Occipital lobe (tissue), 2 donors: ENCODE measurements around the gene OMP. TPM values are rescaled to one million over a fixed set of nuclear protein-coding genes. Genes with fewer than 3 reads are reported as not detected.

Experiments used
- DNase-seq: peaks from one replicate; lab custom pipeline; 2025; lab: John Stamatoyannopoulos, UW
- total RNA-seq: library from RNA; depleted of rRNA; stranded (reverse); fragments of >200 nt; gene quantifications from one replicate; pipeline ENCODE4 v1.2.3, GENCODE V29; 2014

The OMP gene
- total RNA-seq, 1 donor from 2014 or later, result not detected

DNA sequence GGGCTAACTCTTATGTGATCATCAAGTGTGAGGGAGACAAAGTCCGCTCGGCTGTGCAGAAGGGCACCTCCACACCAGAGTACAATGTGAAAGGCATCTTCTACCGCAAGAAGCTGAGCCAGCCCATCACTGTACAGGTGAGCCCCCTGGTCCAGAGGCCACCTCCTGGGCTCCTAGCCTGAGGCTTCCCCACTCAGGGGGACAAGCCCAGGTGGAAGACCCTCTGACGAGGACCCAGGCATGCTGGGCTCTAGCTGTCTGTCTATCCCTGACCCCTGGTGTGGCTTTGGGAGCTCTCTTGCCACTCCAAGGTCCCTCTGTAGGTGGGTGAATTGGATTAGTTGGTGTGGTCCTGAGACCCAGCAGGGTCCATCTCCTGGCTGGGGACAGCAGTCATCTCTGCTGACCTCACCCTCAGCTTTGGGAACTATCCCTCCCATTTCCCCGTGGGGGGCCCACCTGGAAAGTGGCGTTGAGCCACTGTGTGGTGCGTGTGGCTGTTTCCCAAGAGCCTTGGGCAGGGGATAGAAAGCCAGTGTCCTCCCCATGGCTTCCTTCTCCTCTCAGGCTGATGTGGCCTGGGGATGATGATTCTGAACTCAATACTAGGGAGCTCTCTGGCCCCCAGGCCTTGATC is 20.1 kb downstream of the OMP start:
- no peak for DNase-seq

DNA sequence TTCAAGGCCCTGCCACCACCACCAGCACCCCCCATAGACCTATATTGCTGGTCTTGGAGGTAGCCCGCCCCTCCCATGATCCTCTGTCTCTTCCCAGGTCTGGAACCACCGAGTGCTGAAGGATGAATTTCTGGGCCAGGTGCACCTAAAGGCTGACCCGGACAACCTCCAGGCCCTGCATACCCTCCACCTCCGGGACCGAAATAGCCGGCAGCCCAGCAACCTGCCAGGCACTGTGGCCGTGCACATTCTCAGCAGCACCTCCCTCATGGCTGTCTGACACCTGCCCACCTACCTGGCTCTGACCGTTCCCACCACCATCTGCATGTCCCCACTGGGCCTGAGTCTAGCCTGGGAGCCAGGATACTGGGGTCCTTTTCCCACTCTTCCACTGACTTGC is 21.0 kb downstream of the OMP start:
- DNase-seq, result no peak

DNA sequence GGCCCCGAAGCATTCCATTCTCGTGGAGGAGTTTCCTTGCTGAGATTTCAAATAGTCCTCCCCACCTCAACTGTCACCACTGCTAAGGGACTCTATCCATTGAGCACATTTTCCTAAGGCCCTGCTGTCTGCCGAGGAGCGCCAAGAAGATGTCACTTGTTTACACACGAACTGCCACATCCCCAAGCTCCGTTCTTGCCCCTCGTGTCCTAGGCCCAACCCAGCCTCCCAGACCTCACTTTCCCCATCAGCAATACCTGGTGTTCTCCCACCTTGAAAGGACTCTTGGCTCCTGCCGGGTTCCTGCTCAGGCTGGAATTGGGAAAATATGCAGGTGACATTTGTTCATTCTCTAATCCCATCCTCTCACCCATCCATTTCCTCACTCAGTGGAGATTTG is 21.4 kb downstream of the OMP start:
- DNase-seq, result no peak

DNA sequence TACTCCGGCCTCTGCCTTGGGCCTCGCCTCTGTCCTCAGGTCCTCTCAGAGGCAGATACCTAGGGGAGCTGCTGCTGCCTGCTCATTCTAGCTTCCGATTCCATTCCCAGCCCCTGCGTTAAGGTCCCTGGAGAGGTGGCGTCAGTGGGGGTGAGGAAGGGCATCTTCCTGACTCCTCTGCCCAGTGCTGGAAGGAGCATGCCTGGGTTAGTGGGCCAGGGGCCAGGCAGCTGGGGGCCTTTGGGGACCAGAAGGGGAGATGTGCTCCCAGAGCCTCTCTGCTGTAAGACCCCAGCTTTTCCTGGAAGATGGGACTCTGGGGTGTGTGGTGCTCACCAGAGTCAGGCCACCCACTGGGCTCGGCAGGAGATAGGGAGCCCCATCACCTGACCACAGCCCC is 21.8 kb downstream of the OMP start:
- no peak for DNase-seq

DNA sequence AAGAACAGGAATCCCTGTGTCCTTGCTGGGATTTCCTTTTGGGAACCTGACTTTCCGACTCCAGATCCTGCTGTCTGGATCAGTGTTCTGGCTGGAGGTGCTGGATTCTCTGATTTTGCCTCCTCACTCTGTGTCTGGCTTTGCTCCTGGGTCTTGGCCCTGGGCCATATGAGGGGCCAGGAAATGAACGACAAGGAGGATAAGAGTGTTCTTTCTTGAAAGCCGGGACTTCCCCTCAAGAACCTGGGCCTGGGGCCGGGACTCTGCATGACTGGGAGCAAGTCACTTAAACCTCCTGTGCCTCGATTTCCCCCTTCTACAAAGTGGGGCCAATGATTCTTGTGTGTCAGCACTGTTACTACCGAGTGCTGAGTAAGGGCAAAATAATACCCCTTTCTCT is 22.6 kb downstream of the OMP start:
- no peak for DNase-seq

DNA sequence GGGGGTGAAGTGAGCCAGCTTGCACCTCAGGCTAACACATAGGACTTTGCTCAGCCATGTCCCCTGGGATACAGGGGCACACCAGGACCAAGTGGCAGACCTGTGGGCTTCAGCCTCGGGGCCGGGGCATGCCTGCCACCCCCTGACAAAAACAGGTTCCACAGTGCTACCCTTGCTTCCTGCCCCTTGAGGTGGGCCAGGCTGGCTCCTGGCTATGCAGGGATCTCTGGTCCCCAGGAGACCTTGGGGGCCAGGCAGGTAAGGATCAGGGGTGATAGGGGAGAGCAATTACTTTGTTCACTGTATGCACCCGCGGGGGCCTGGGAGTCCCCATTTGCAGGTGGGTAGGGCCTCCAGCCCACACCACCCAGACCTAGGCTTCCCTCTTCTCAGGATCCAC is 23.1 kb downstream of the OMP start:
- DNase-seq, result no peak

DNA sequence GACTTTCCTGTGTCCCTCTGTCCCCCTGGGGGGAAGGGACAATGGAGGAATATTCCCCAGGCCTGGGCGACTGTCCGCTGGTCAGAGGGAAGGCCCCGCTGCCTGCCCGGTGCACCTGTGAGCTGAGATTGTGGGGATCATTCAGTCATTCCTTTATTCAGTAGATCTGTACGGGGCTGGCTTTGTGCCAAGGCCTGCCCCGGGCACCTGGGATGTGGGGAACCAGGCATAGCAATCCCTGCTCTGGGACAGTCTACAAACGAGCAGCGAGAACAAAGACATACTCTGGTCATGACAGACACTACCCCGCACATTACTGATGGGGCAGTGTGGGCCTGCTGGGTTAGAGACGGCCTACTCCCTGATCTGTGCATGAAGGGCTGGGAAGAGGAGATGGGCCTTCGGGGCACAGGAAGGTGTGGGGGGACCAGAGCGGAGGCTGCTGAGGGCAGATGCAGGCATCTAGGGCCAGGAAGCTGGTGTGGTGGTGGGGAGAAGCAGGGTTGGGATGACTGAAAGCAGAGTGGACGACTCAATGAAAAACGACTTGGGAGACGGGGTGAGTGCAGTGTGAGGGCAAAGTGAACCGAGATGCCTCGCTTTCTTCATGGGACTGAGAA is 23.6 kb downstream of the OMP start:
- no peak for DNase-seq

DNA sequence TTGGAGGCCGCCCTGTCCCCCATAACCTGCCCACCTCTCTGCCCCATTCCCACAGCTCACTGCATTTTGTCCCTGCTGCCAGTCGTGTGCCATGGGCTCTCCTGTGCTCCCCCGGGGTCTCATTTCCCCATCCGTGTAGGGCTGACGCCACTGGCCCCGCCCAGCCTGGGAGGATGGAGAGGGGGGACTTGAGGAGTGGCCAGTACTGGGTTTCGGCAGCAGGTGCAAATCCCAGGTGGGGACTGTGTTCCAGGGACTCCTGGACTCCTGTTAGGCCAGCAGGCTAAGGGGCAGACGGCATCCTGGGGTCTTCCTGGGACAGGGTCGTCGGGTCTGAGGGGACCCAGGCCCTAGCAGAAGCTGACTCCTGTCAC is 24.2 kb downstream of the OMP start:
- no peak for DNase-seq

DNA sequence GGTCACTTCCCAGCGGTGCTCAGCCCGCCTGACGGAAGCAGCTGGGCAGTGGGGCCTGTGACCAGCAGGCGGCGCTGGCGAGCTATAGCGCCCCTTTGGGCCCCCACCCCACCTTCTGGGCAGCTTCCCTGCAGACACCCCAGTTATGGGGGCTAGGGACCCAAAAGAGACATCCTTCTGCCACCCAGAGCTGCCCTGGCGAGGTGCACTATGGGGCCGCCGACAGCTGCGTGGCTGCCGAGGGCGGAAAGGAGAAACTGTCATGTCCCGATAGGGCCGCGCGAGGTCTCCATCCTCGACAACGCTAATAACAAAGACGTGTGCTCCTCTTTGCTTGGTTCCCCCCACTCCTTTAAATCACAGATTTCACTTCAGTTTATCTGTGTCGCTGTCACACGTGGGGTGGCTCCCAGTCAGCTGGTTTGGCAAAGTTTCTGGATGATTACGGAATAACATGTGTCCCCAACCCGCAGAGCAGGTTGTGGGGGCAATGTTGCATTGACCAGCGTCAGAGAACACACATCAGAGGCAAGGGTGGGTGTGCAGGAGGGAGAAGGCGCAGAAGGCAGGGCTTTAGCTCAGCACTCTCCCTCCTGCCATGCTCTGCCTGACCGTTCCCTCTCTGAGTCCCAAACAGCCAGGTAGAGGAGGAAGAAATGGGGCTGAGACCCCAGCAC is 24.7 kb downstream of the OMP start:
- DNase-seq, result peak; percentile 40

DNA sequence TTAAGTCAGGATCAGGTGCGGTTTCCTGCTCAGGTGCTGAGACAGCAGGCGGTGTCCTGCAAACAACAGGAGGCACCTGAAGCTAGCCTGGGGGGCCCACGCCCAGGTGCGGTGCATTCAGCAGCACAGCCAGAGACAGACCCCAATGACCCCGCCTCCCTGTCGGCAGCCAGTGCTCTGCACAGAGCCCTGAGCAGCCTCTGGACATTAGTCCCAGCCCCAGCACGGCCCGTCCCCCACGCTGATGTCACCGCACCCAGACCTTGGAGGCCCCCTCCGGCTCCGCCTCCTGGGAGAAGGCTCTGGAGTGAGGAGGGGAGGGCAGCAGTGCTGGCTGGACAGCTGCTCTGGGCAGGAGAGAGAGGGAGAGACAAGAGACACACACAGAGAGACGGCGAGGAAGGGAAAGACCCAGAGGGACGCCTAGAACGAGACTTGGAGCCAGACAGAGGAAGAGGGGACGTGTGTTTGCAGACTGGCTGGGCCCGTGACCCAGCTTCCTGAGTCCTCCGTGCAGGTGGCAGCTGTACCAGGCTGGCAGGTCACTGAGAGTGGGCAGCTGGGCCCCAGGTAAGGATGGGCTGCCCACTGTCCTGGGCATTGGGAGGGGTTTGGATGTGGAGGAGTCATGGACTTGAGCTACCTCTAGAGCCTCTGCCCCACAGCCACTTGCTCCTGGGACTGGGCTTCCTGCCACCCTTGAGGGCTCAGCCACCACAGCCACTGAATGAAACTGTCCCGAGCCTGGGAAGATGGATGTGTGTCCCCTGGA is 25.5 kb downstream of the OMP start, which contains the start of gene MYO7A:
Gene MYO7A (plus strand): TSS at position 327 of the 772 bp plus-strand sequence. CDS start 2,389 bp downstream, outside the sequence.
- DNase-seq, result no peak

DNA sequence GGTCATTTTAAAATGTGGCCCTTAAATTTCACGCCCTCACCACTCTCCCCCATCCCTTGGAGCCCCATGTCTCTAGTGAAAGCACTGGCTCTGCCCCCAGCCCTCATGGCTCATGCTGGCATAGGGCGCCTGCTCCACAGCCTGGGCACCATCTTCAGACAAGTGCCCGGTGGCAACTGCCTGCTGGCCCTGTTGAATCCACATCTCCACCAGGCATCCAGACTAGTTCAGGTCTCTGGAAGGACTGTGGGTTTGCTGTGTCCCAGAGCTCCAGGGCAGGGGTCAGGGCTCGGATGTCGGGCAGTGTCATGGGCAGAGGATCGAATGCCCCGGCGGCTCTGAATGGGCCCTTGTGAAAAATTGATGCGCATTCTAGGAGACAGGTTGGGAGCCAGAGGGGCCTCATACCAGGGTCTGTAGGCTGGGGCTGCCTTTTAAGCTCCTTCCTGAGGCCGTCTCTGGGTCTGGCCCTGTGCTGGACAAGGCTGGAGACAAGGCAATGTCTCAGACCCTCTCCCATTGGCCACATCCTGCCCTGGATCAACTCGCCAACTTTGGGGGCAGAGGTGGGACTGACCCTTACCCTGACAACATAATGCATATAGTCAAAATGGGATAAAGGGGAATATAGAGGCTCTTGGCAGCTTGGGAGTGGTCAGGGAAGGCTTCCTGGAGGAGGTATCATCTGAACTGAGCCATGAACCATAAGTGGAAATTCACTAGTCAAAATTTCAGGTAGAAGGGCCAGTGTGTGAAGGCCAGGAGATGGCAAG is 26.6 kb downstream of the OMP start:
- DNase-seq, result no peak

DNA sequence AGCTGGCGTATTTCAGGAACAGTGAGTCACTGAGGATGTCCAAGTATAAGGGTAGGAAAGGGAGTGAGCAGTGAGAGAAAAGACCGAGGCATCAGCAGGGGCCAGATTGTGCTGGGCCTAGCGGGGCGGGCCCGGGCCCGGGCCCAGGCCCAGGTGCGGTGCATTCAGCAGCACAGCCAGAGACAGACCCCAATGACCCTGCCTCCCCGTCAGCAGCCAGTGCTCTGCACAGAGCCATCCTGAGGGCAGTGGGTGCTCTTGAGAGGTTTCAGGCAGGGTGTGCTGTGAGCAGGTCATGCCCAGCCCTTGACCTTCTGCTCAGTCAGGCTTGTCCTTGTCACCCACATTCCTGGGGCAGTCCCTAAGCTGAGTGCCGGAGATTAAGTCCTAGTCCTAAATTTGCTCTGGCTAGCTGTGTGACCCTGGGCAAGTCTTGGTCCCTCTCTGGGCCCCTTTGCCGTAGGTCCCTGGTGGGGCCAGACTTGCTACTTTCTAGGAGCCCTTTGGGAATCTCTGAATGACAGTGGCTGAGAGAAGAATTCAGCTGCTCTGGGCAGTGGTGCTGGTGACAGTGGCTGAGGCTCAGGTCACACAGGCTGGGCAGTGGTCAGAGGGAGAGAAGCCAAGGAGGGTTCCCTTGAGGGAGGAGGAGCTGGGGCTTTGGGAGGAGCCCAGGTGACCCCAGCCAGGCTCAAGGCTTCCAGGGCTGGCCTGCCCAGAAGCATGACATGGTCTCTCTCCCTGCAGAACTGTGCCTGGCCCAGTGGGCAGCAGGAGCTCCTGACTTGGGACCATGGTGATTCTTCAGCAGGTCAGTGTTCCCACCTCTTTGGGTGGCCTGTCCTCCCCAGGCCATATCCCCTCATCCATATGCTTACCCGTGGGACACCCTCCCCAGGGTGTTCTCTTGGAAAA is 27.5 kb downstream of the OMP start:
- DNase-seq, result no peak

DNA sequence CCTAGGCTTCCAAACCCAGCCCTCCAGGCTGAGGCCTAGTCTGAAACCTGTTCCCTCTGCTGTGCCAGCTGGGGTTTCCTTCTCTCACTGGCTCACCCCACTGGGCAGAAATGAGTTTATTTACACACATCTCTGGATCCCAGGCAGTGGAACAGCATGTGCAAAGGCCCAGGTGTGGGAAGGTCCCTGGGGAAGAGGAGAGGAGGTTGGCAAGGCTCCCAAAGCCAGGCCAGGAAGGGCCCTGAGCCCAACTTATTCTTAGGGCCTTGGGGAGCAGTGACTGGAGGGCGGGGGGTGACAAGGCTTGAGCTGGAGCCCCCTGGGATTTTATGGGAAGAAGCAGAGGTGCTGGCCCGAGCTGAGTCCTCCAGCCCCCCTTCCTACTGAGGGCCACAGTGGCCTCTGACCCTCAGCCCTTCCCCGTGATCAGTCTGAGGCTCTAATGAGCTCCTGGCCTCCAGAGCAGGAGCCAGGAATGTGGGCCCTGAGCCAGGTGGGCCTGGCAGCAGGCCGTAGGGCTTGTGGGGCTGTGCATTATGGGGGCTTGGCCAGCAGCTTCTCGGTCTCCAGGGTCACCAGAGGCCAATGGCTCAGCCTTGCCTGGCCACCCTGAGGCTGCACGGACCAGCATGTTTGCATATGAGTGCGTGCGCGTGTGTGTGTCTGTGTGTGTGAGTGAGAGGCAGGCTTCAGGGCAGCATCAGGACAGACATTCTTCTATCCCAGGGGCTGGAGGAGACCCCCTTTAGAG is 28.3 kb downstream of the OMP start:
- no peak for DNase-seq

DNA sequence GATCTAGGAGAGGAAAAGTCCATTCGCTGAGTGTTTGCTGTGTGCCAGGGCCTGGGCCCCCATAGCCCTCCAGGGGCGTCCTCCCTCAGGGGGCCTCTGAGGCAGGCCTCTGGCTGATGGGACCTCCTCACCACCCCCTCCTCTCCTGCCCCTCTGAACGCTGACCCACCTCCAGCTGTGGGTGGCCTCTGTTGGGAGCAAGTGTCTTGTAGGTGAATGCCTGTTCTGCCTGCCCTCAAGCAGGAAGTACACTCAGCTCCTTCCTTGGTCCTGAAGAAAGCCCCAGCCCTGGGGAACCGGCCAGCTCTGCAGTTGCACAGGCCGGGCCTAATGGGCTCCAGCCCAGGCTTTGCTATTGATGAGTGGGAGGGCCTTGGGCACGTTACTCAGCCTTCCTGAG is 28.9 kb downstream of the OMP start:
- DNase-seq, result no peak

DNA sequence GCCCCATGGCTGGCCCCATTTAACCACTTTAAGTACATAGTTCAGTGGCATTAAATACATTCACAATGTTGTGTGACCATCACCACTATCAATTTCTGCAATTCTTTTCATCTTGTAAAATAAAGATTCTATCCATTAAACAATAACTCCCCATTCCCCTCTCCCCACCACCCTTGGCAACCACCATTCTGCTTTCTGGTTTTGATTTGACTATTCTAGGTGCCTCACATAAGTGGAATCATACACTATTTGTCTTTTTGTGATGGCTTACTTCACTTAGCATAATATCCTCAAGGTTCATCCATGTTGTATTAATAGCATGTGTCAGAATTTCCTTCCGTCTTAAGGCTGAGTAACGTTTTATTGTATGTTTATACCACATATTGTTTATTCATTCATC is 32.4 kb downstream of the OMP start:
- no peak for DNase-seq

DNA sequence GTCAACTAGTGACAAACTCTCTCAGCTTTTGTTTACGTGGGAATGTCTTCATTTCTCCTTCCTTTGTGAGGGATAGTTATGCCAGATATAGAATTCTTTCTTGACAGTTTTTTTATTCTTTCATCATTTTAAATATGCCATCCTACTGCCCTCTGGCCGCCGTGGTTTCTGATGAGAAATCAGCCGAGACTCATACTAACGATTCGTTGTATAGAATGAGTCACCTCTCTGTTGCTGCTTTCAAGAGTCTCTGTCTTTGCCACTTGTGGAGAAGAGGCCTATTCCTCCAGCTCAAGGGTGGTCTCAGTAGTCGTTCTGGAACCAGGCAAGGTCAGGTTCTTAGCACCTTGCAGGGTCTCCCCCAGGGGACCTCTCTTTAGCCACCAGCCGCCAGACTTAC is 33.4 kb downstream of the OMP start:
- DNase-seq, result no peak

DNA sequence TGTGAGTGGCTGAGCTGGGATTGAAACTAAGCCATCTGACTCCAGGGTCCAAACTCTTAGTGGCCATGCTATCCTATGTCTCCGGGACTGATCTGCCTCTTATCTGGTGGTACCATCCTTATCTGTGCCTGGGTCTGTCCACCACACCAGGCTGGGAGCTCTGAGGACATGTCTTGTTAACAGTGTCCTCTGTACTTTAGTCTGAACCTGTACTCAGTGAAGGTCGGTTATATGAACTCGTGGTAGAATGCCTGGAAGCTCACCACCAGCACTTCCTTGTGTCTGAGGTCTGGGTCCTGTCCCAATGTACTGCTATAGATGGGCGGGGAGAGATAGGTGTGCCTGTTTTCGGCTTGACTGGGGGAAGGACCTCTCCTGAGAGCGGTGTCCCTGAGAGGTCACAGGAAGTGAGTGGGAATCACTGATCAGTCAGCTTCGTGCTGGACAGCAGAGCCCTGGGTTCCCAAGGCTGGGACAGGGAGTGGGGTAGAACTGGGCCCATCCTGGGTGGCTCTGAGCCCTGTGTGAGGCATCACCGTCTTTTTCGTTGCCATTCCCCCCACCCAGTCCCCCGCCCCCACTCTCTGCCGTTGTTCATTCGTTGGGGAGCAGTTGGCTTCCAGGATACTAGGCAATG is 34.3 kb downstream of the OMP start:
- no peak for DNase-seq

DNA sequence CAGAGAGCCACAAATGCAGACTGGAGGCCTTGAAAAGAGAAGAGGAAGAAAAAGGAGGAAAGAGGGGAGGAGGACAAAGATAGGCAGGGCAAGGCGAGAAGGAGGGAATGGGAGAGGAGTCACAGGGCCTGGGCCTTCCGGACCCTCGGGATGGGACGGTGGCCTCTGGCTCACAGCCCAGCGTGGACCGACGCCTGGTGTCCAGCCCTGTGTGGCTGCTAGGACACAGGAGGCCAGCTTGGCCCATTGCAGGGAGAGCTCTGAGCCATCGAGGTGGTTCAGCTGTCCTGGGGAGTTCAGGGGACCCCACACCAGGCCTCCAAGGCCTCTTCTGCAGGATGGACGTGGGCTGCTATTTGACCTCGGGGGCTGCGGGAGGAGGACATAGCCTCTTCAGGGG is 34.8 kb downstream of the OMP start:
- DNase-seq, result no peak

DNA sequence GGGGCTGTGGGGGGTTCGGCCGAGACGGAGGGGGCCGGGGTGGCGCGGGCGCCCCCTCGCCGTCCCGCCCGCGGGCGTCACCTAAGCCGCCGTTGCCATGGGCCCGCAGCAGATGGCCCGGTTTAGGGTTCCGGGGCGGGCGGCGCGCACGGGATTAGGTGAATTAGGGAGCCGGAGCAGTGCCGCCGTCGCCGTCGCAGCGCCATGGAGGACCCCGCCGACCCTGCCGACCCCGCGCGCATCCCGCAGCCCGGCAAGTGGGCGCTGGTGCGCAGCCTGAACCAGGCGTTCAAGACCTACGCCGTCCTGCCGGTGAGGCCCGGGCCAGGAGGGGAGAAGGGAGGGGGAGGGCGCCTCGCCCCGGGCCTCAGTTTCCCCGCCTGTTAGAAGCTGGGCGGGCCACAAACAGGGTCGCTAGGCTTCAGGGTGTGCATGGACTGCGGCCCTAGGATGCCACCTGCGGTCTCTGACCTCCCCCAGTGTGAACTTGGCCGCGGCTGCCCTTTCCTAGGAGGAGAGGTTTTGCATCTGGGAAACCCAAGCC is 35.5 kb downstream of the OMP start:
- no peak for DNase-seq
